GM19240 (cell line): ENCODE measurements around the gene CACNA1B.

Source experiments
- DNase-seq: peaks from one replicate; pipeline ENCODE4 v3.0.0; 2011; ENCODE audit warnings: low spot score; ENCODE audit not compliant: insufficient read length

The CACNA1B gene

DNA sequence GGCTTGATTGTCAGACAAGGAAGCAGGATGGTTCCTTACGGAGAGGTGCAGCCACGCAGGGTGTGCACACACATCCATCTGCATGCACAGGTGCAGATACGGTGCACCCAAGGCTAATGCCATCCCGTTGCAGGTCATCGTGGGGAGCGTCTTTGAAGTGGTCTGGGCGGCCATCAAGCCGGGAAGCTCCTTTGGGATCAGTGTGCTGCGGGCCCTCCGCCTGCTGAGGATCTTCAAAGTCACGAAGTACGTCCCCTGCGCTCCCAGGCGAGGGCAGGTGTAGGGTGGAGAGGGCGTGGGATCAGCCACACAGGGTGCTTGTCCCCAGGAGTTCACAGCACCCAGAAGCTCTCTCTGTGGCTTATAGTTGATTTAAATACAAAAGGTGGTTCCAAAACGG lies 106.4 kb downstream of the CACNA1B start:
- DNase-seq = no peak

DNA sequence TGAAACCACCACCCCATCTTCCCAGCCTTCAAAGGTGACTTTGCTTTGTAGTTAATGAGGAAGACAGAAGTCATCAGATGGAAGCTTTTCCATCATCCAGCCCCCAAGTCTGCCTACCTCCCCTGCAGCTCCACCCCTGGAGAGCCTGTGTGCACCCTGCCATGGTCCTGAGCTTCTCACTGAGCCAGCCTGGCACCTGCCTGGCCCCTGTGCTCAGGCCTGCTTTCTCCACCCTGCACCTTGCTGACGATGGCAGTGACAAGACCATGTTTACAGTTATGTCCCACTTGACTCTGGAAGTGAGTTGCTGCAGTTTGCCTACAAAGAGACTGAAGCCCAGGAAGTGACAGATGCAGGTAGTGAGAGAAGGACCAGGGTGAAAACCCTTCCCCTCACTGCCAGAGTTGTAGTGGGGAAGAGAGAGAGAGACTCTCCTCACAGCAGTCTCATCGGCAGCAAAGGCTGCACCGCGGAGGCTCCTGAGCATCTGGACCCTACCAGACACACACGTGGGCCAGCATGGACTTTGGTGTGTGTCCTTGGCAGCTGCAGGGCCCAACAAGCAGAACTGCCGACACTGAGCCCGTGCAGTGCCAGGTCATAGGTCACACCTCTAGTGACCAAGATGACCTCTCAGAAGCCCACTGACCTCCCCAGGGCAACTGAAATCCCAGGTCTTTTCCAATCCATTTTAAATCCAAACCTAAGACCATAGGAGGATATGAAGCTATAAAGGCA lies 107.1 kb downstream of the CACNA1B start:
- no peak for DNase-seq

GRCh38 chr9:137985637-137986071 lies 108.1 kb downstream of the CACNA1B start:
- no peak for DNase-seq

DNA sequence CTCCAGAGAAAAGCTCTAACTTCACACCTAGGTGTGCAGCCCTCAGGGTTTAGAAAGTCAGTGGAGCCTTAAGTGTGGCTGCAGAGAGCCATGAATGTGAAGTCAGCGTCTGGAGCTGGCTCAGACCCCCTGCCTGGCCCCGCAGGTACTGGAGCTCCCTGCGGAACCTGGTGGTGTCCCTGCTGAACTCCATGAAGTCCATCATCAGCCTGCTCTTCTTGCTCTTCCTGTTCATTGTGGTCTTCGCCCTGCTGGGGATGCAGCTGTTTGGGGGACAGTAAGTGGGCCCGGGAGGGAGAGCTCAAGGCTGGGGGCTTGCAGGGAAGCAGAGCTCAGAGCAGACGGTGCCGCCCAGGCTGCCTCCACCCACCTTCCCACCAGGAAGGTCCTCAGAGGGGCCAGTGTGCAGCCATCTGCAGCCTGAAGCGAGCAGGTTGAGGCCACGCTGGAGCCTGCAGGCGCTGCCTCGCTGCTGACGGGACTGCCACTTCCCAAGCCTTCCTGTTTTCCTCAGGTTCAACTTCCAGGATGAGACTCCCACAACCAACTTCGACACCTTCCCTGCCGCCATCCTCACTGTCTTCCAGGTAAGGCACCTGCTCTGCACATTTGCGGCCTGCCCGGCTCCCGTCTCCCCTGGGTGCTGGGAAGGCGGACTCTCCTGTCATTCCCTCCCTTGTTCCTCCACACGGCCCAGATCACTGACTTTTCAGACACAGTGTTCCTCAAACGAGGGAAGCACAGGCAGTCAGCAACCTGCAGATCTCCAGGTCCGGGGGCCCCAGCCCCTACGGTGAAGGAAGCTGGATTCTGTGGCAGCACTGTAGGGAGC lies 108.9 kb downstream of the CACNA1B start:
- DNase-seq = no peak

DNA sequence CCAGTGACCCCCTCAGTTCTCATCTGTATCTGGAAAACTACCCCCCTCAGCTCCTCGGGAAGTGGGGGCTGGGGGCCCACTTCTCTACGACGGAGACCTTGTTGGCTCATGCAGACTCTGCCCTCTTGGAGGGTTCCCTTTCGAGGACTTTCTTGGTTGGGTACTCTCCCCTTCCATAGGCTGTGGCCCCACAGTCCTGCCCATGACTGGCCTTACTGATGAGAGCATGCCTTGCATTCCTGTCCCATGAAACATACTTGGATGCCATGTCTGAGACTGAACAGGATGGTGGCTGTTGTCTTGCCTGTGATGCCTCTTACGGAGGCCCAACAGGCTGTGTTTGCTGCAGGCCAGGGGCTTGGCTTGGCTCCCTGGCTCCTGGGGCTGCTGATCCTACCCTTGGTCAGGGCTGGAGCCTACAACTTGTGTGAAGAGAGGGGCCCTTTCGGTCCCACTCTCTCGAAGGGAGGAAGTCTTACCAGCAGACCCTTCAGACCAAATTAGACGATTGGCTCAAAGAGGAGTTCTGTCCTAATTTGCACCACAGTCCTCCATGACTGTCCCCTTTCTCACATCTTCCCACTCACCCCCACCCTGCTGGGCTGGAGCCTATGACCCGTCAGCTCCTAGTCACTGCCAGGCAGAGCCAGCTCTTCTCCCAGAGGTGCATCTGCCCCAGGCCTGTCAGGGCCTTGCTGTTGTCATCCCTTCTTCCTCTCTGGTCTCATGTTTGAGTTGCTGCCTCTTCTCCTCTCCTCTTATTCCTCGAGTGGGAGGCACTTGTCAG lies 109.9 kb downstream of the CACNA1B start:
- DNase-seq = no peak

- DNase-seq = no peak
Observed at GRCh38 chr9:137988051-137988450, 110.5 kb downstream of the CACNA1B start.

DNA sequence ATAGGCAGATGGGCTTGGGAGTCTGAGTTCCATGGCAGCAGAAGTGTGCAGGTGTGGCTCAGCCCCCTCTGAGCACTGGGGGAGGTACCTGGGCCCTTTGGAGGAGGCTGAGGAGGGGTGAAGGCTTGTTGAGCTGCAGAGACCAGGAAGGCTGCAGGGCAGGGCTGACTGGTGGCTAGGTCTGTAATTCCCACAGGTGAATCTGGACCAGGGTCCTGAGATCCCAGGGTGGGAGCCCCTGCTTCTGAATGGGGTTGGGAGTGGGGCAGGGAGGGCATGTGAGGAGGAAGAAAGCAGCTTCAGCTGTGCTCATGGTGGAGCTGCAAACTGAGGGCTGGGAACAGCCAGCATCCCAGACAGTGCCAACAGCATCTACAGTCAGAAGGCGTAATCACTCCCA lies 111.1 kb downstream of the CACNA1B start:
- no peak for DNase-seq

GRCh38 chr9:137989156-137989555 lies 111.6 kb downstream of the CACNA1B start:
- DNase-seq = no peak

DNA sequence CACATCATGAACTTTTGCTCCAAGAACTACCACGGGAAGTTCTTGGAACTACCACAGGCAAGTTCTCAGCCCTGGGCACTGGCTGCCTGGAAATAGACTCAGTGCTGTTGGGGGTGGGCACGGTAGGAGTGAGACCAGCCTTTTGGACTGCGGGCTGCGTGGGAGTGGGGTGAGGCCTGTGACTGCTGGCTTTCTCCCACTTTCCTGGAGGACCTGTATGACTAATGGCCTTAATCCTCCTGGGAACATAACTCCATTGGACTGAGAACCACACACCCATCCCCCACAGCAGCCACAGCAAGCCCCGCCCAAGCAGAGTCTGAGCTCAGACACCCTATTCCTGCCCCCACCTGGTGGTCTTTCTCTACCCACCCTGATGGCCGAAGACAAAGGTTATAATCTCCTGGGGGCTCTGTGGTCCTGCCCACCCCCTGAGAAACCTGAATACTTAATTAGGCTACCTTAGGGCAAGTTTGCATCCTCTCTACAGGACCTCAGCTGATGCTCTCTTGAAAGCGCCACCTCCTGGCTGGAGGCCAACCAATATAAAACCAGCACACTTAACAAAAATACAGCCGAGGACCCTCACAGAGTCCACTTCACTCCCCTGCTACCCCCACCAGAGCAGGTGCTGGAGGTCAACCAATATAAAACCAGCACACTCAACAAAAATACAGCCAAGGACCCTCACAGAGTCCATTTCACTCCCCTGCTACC lies 112.6 kb downstream of the CACNA1B start:
- DNase-seq = no peak

DNA sequence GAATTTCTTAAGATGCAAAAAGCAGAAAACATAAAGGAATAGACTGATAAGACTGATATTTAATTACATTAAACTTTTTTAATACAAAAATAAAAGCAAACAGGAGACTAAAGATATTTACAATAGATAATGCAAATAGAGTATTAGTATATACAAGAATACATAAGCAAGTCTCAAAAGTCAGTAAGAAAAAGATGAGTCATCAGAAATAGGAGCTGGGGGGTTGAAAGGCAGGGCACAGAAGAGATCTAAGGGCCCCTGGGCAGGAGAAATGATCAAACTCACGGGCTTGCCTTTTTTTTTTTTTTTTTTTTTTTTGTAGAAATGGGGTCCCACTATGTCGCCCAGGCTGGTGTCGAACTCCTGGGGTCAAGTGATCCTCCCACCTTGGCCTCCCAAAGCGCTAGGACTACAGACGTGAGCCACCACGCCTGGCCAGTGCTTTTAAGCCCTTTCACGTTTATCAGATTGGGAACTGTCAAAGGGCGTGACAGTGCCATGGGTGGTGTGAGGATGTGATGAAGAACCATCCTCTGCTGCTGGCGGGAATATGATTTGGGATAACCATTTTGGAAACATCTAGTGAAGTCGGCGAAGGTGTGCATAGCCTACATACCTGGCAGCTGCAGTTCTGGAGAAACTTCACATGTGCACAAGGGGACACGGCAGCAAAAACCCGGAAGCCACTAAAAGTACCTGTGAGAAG lies 126.1 kb downstream of the CACNA1B start:
- DNase-seq = no peak

- DNase-seq = no peak
Observed at GRCh38 chr9:138006576-138007233, 129.1 kb downstream of the CACNA1B start.

- no peak for DNase-seq
Observed at GRCh38 chr9:138007566-138007917, 130.0 kb downstream of the CACNA1B start.

- no peak for DNase-seq
Observed at GRCh38 chr9:138007918-138008841, 130.6 kb downstream of the CACNA1B start.

GRCh38 chr9:138009016-138009802 lies 131.6 kb downstream of the CACNA1B start:
- no peak for DNase-seq

- DNase-seq = no peak
Observed at GRCh38 chr9:138009803-138010690, 132.5 kb downstream of the CACNA1B start.

DNA sequence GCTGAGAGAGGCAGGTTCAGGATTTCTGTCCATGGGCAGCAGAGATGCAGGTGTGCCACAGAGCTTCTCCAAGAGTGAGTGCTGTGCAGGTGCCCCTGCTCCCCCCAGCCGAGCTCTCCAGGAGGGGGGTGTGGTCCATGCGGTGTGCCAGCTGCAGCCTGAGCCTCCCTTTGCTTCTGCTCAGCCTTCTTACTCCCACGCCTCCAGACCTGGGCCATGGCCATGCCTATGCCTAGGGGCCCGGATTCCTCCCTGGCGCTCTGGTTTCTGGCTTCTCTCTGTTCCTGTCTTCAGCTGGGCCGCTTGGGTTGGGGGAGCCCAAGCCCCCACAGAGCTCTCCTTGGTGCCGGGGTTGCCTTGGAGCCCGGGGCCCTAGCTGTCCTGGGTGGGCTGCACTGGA lies 133.3 kb downstream of the CACNA1B start:
- no peak for DNase-seq

- no peak for DNase-seq
Observed at GRCh38 chr9:138011951-138012500, 134.4 kb downstream of the CACNA1B start.
